ENCODE results near the gene CYTH1.

CYTH1 gene, protein sequence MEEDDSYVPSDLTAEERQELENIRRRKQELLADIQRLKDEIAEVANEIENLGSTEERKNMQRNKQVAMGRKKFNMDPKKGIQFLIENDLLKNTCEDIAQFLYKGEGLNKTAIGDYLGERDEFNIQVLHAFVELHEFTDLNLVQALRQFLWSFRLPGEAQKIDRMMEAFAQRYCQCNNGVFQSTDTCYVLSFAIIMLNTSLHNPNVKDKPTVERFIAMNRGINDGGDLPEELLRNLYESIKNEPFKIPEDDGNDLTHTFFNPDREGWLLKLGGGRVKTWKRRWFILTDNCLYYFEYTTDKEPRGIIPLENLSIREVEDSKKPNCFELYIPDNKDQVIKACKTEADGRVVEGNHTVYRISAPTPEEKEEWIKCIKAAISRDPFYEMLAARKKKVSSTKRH

DNA sequence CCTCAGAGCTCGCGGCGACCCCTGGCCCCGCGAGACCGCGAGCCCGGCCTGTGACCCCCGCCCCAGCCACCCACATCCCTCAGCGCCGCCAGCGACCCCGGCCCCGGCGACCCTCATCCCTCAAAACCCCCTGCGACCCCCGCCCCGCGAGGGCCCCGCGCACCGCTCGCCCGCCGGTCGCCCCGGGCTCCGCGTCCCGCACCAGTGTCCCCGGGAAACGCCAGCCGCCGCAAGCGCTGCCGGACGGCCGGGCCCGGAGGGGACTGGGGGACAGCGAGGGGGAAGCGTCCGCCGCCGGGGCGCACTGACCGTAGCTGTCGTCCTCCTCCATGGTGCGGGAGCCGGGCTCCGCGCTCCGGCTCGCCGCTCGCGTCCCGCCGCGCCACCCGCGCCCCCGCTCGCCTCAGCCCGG lies at the start of gene CYTH1:
Gene CYTH1, minus strand, starts transcription at position 381 of the 412 bp plus-strand sequence. Its CDS starts 50 bp downstream, at position 331.
- no peak for DNase-seq (ENCODE audit: low spot score)

DNA sequence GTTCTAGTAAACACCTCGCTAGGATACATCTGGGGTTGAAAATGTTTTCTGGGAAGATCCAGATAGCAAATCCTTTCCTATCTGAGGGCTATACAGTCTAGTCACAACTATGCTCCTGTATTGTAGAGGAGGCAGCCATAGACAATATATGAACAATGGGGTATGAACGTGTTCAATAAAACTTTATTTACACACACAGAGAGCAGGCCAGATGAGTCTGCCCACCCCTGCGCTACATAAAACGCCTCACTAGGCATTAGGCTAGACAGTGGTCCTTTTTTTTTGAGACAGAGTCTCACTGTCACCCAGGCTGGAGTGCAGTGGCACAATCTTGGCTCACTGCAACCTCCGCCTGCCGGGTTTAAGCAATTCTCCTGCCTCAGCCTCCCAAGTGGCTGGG lies 47.4 kb upstream of the CYTH1 start:
- no peak for DNase-seq (ENCODE audit: low spot score)

- DNase-seq (ENCODE audit: low spot score) = no peak
Observed at GRCh38 chr17:78828470-78829185, 46.6 kb upstream of the CYTH1 start.

- DNase-seq (ENCODE audit: low spot score) = no peak
Observed at GRCh38 chr17:78826836-78827509, 44.9 kb upstream of the CYTH1 start.

DNA sequence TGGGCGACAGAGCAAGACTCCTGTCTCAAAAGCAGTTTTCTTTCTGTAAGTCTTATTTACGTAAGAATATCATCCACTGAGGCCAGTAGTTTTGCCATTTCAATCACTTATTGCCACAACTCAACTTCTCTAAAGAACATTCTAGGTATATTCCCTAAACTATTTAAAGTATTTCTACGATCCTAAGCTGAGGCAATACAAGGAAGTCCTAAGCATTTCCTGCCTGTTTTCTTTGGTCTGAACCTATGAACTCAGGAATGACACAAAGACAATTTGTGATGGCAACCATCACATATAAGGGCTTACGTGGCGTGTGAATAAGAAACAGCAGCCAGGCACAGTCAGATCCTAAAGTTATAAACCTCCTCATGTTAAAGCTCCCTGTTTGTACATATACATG lies 44.3 kb upstream of the CYTH1 start:
- no peak for DNase-seq (ENCODE audit: low spot score)

- no peak for DNase-seq (ENCODE audit: low spot score)
Observed at GRCh38 chr17:78825696-78826095, 43.6 kb upstream of the CYTH1 start.

DNA sequence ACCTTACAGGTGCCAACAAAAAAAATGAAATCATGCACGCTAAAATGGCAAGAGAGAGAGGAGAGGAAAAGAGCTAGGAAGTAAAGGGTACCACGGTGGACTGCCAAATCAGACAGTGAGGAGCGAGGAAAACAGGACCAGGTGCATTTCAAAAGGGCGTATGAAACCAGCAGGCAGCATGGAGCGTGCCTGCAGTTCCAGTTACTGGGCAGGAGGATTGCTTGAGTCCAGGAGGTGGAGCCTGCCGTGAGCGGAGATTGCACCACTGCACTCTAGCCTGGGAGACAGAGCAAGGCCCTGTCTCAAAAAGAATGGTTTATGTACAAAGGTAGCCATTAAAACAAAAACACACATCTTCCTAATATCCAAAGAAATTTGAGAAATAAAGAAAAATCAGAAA lies 42.2 kb upstream of the CYTH1 start:
- DNase-seq (ENCODE audit: low spot score) = no peak

DNA sequence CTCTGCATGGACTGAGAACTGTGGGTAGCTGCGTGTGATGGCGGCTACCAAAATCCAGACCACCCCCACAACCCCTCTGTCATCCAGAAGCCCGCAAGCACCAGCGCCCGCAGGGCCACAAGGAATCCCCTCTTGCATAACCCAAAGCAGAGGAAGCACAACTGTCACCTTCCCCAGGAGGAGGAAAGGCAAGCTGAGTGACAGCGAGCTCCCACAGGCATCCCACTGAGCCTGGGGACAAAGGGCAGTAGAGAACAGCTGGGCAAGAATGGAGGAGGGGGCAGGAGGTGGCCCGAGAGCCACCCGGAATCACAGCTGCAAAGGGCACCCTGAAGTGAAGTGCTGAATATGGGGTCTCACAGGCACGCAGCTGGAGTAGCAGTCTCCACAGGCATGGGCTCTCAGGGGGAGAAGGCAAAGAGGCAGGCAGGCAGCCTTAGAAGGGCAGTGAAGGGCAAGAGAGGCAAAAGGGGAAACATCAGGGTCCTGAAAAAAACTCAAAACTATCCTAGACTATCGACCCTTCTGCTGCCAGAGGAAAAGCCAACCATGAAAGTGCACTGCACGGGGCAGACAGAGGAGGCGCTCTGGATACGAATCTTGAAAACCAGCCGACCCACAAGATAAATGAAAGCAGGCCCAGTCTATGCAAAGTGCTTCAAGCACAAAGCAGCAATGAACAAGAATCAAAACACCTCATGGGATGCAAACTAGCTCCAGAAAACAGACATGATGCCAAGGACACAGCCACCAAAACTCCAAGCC lies 41.4 kb upstream of the CYTH1 start:
- no peak for DNase-seq (ENCODE audit: low spot score)

DNA sequence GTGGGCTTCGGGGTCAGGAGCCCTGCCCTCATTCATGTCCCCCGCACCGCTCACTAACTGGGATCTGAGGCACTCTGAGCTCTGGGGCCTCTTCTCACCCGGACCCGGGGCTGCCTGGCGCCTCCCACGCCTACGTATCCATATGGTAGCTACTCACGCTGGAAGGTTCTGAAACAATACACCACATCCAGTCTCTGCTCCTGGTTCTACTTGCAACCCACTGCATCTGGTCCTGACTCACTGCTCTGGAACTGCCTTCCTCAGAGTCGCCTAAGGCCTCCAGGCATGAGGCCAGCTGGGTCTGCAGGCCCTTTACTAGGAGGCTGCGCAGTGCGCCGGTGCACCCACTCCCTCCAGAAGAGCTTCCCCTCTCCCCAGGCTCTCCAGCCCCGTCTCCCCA lies 40.5 kb upstream of the CYTH1 start:
- DNase-seq (ENCODE audit: low spot score) = no peak

GRCh38 chr17:78821961-78822360 lies 39.9 kb upstream of the CYTH1 start:
- DNase-seq (ENCODE audit: low spot score) = no peak

- no peak for DNase-seq (ENCODE audit: low spot score)
Observed at GRCh38 chr17:78820841-78821240, 38.8 kb upstream of the CYTH1 start.

GRCh38 chr17:78819806-78820792 lies 38.0 kb upstream of the CYTH1 start:
- DNase-seq (ENCODE audit: low spot score) = no peak

GRCh38 chr17:78819402-78819801 lies 37.3 kb upstream of the CYTH1 start:
- DNase-seq (ENCODE audit: low spot score) = no peak

DNA sequence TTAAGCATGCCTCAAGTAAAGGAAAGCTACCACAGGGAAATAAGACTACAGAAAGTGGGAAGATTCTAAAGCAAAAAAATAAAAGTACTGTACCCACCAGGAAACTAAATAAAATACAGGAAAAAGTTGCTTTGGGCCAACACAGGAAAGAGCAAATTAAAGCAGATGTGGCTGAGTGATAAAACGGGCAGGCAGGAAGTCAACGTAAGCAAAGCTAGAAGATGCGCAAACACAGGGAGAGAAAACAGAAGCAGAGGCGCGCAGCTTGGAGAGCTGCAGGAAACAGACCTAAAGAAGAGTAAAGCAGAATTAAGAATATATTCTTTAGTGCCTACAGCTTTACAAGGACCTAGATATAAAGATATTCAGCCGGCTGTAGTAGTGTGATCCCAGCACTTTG lies 36.9 kb upstream of the CYTH1 start:
- DNase-seq (ENCODE audit: low spot score) = no peak

DNA sequence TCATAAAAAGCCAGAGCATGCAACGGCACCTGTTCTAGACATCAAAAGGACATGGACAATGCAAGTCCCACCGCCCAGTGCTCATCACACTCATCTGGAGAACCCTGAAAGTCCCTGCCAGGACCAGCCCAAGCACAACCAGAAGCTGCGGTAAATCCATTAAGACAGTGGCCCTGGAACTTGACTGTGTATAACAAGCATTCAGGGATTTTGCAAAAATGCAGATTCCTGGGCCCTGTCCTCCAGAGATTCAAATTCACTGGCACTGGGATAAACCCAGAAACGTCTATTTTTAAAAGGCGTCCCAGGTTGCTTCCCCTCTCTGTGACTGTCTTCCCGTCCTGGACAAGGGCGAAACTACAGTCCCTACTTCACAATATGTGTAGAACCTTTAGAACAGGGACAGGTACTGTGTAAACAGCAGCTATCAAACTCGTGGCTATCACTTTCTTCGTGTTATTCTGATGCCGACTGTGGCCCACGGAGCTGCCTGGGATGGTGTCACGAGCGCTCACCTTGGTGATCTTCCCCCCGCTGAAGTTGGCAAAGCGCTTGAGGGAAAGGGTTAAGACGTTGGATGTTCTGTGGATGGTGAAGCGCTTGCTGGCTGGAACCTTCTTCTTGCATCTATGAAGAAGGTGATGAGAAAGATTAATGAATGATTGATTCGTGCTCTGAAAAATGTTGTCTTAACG lies 36.2 kb upstream of the CYTH1 start:
- DNase-seq (ENCODE audit: low spot score) = no peak

- DNase-seq (ENCODE audit: low spot score) = no peak
Observed at GRCh38 chr17:78817123-78817522, 35.0 kb upstream of the CYTH1 start.

DNA sequence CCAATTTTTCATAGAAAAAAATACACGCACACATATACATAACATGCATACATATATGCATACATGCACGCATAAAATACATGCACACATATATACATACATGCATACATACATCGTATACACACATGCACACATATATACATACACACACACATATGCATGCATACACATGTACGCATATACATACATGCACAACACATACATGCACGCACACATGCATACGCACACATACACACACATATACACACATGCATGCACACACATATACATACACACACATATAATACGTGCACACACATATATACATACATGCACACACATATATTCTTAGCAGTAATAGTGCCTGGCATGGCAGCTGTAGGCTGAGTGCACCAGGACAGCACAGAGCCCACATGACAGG lies 33.6 kb upstream of the CYTH1 start:
- DNase-seq (ENCODE audit: low spot score) = no peak

GRCh38 chr17:78812855-78813254 lies 30.8 kb upstream of the CYTH1 start:
- DNase-seq (ENCODE audit: low spot score) = no peak

GRCh38 chr17:78808163-78808562 lies 26.1 kb upstream of the CYTH1 start:
- no peak for DNase-seq (ENCODE audit: low spot score)

GRCh38 chr17:78806451-78806850 lies 24.4 kb upstream of the CYTH1 start:
- DNase-seq (ENCODE audit: low spot score) = no peak

Measured in iPS-NIHi11 (cell line).